Neural cell (in vitro differentiated cells): ENCODE results near the gene SIX5. TPM values are rescaled to one million over a fixed set of nuclear protein-coding genes. Genes with fewer than 3 reads are reported as not detected.

Experiments
- H2AFZ ChIP-seq: fragments of 200-600, 300-800 bp; sonication (generic), shearing (Covaris generic); 2 replicates; pipeline ENCODE4 v1.6.0; 2014; ENCODE audit warnings: low read depth, mild to moderate bottlenecking, antibody characterized with exemption, low read length, moderate library complexity
- H3F3A ChIP-seq: fragments of 200-600 bp; shearing (Covaris generic); 2 replicates; pipeline ENCODE4 v1.6.1; 2016; ENCODE audit warnings: mild to moderate bottlenecking, moderate library complexity, mixed read lengths, antibody characterized with exemption, low read length; ENCODE audit not compliant: insufficient read depth, poor library complexity, severe bottlenecking
- H3K27ac ChIP-seq: fragments of 200-600, 300-800 bp; sonication (generic), shearing (Covaris generic); 2 replicates; pipeline ENCODE4 v1.5.1; 2014; ENCODE audit warnings: mild to moderate bottlenecking, low read length, moderate library complexity
- H3K27me3 ChIP-seq: fragments of 300-800, 200-600 bp; sonication (generic), shearing (Covaris generic); 2 replicates; pipeline ENCODE4 v1.6.0; 2014; ENCODE audit warnings: mild to moderate bottlenecking, low read depth, low read length, moderate library complexity; ENCODE audit not compliant: insufficient read depth
- H3K36me3 ChIP-seq: fragments of 300-800, 200-600 bp; sonication (generic), shearing (Covaris generic); 2 replicates; pipeline ENCODE4 v1.5.1; 2014; ENCODE audit warnings: mild to moderate bottlenecking, antibody characterized with exemption, low read length, moderate library complexity; ENCODE audit not compliant: insufficient read depth
- H3K4me2 ChIP-seq: fragments of 300-800, 200-600 bp; sonication (generic), shearing (Covaris generic); 2 replicates; pipeline ENCODE4 v1.6.0; 2014; ENCODE audit warnings: mild to moderate bottlenecking, low read length
- H3K4me3 ChIP-seq: fragments of 300-800, 200-600 bp; sonication (generic), shearing (Covaris generic); 2 replicates; pipeline ENCODE4 v1.5.1; 2014; ENCODE audit warnings: mild to moderate bottlenecking, low read length, moderate library complexity
- H3K79me2 ChIP-seq: fragments of 200-600 bp; shearing (Covaris generic); replicated peaks from 2 replicates; pipeline ENCODE4 v1.6.0; 2014; ENCODE audit warnings: mild to moderate bottlenecking, low read length, moderate library complexity; ENCODE audit not compliant: insufficient read depth
- H3K9ac ChIP-seq: fragments of 300-800, 200-600 bp; sonication (generic), shearing (Covaris generic); 2 replicates; pipeline ENCODE4 v1.6.1; 2016; ENCODE audit warnings: mild to moderate bottlenecking, low read length, mixed read lengths
- H3K9me2 ChIP-seq: fragments of 200-600 bp; shearing (Covaris generic); 2 replicates; pipeline ENCODE4 v1.6.1; 2016; ENCODE audit warnings: mild to moderate bottlenecking, low read length, mixed read lengths; ENCODE audit not compliant: insufficient read depth
- H3K9me3 ChIP-seq: fragments of 200-600, 300-800 bp; sonication (generic), shearing (Covaris generic); 2 replicates; pipeline ENCODE4 v1.6.1; 2016; ENCODE audit warnings: mild to moderate bottlenecking, mixed run types, low read length, moderate library complexity, mixed read lengths
- H4K20me1 ChIP-seq: fragments of 200-600 bp; shearing (Covaris generic); 2 replicates; pipeline ENCODE4 v1.6.1; 2016; ENCODE audit warnings: mild to moderate bottlenecking, mixed run types; ENCODE audit not compliant: insufficient read depth
- EP300 ChIP-seq: fragments of 450-650 bp; conservative IDR thresholded peaks from 2 replicates; pipeline ENCODE4 v1.6.1; 2014; ENCODE audit warnings: antibody characterized with exemption, mild to moderate bottlenecking, moderate library complexity; ENCODE audit not compliant: poor library complexity, severe bottlenecking
- EZH2 ChIP-seq: fragments of 200-600, 300-800 bp; shearing (Covaris generic), sonication (generic); IDR thresholded peaks from 2 replicates; pipeline ENCODE4 v1.6.1; 2014; ENCODE audit warnings: antibody characterized with exemption, low read length, borderline replicate concordance, mild to moderate bottlenecking; ENCODE audit not compliant: insufficient read depth, poor library complexity, severe bottlenecking
- MXI1 ChIP-seq: fragments of 450-650 bp; conservative IDR thresholded peaks from 2 replicates; pipeline ENCODE4 v1.6.1; 2014; ENCODE audit warnings: antibody characterized with exemption, mild to moderate bottlenecking; ENCODE audit not compliant: poor library complexity, severe bottlenecking
- POLR2AphosphoS5 ChIP-seq: IDR thresholded peaks from 2 replicates; pipeline ENCODE4 v1.6.1; 2012
- RAD21 ChIP-seq: fragments of 450-650 bp; conservative IDR thresholded peaks from 2 replicates; pipeline ENCODE4 v1.6.1; 2014; ENCODE audit warnings: antibody characterized with exemption, mild to moderate bottlenecking, moderate library complexity
- SMC3 ChIP-seq: fragments of 450-650 bp; conservative IDR thresholded peaks from 2 replicates; pipeline ENCODE4 v1.6.1; 2014; ENCODE audit warnings: antibody characterized with exemption, mild to moderate bottlenecking, moderate library complexity; ENCODE audit not compliant: poor library complexity
- TAF1 ChIP-seq: IDR thresholded peaks from 2 replicates; pipeline ENCODE4 v1.6.1; 2012; ENCODE audit warnings: low read depth
- polyA plus RNA-seq: library from polyadenylated mRNA; depleted of rRNA; stranded (reverse); fragments of >200 nt; gene quantifications from 2 replicates; pipeline ENCODE4 v1.2.3, GENCODE V29; 2014
- TF ChIP-seq, protein P1 (sequence below): fragments of 450-650 bp; IDR thresholded peaks from 2 replicates; pipeline ENCODE4 v1.5.1; 2014; ENCODE audit warnings: antibody characterized with exemption, mild to moderate bottlenecking, moderate library complexity; ENCODE audit not compliant: poor library complexity, severe bottlenecking
- TF ChIP-seq, protein P2 (sequence below): IDR thresholded peaks from 2 replicates; pipeline ENCODE4 v1.6.1; 2012; ENCODE audit warnings: borderline replicate concordance

SIX5 gene
- polyA plus RNA-seq, 1 donor from 2014 or later = not detected

DNA sequence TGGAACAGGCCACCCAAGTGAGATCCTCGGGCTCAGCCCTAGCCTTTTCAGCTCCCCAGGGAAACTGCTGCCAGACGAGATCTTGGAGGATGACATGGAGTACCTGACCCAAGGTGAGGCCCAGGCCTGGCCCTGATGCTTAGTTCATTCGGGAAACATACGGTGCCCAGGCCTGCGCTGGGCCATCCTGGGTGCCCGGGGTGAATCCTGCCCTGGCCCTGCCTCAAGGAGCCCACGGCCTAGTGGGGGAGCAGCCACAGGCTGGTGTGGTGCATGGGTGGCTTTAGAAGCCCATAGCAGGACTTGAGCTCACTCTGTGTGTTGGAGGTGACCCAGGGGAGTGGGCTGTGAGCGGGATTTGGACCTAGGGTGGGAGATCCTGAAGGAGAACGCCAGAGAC, 10.1 kb downstream of the SIX5 start:
- Histone ChIP-seq H3K4me3 (no peak overlapping the region), H3K9ac (no peak overlapping the region), H3K79me2 (no peaks in the 10 kb centered on the region), H3K27ac (no peak overlapping the region), H3K27me3 (no peaks in the 10 kb centered on the region), H3K4me2 (no peak overlapping the region), H3F3A (no peaks in the 10 kb centered on the region), H3K36me3 (no peaks in the 10 kb centered on the region), H2AFZ (no peak overlapping the region), H3K9me3 (no peaks in the 10 kb centered on the region), H3K9me2 (no peaks in the 10 kb centered on the region), H4K20me1 (no peaks in the 10 kb centered on the region)
- TF ChIP-seq EZH2 (no peak), RAD21 (no peak), POLR2AphosphoS5 (no peak), TAF1 (no peak), SMC3 (no peak), EP300 (no peak), MXI1 (no peak)
- TF ChIP-seq, protein P1, sequence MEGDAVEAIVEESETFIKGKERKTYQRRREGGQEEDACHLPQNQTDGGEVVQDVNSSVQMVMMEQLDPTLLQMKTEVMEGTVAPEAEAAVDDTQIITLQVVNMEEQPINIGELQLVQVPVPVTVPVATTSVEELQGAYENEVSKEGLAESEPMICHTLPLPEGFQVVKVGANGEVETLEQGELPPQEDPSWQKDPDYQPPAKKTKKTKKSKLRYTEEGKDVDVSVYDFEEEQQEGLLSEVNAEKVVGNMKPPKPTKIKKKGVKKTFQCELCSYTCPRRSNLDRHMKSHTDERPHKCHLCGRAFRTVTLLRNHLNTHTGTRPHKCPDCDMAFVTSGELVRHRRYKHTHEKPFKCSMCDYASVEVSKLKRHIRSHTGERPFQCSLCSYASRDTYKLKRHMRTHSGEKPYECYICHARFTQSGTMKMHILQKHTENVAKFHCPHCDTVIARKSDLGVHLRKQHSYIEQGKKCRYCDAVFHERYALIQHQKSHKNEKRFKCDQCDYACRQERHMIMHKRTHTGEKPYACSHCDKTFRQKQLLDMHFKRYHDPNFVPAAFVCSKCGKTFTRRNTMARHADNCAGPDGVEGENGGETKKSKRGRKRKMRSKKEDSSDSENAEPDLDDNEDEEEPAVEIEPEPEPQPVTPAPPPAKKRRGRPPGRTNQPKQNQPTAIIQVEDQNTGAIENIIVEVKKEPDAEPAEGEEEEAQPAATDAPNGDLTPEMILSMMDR = no peak
- TF ChIP-seq, protein P2, sequence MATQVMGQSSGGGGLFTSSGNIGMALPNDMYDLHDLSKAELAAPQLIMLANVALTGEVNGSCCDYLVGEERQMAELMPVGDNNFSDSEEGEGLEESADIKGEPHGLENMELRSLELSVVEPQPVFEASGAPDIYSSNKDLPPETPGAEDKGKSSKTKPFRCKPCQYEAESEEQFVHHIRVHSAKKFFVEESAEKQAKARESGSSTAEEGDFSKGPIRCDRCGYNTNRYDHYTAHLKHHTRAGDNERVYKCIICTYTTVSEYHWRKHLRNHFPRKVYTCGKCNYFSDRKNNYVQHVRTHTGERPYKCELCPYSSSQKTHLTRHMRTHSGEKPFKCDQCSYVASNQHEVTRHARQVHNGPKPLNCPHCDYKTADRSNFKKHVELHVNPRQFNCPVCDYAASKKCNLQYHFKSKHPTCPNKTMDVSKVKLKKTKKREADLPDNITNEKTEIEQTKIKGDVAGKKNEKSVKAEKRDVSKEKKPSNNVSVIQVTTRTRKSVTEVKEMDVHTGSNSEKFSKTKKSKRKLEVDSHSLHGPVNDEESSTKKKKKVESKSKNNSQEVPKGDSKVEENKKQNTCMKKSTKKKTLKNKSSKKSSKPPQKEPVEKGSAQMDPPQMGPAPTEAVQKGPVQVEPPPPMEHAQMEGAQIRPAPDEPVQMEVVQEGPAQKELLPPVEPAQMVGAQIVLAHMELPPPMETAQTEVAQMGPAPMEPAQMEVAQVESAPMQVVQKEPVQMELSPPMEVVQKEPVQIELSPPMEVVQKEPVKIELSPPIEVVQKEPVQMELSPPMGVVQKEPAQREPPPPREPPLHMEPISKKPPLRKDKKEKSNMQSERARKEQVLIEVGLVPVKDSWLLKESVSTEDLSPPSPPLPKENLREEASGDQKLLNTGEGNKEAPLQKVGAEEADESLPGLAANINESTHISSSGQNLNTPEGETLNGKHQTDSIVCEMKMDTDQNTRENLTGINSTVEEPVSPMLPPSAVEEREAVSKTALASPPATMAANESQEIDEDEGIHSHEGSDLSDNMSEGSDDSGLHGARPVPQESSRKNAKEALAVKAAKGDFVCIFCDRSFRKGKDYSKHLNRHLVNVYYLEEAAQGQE = no peak

DNA sequence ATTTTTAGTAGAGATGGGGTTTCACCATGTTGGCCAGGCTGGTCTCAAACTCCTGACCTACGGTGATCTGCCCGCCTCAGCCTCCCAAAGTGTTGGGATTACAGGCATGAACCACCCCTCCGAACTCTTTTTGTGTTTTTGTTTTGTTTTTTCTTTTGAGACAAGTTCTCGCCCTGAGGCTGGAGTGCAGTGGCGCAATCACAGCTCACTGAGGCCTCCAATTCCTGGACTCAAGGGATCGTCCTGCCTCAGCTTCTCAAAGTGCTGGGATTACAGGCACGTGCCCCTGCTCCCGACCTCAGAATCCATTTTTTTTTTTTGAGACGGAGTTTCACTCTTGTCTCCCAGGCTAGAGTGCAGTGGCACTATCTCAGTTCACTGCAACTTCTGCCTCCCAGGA, 11.4 kb downstream of the SIX5 start:
- H3K9me2 ChIP-seq = no peaks in the 10 kb centered on the region
- no peak overlapping the region for H3K4me3 ChIP-seq
- no peaks in the 10 kb centered on the region for H3K9me3 ChIP-seq
- H2AFZ ChIP-seq = no peak overlapping the region
- H3K27ac ChIP-seq = no peak overlapping the region
- no peaks in the 10 kb centered on the region for H3K79me2 ChIP-seq
- H4K20me1 ChIP-seq = no peaks in the 10 kb centered on the region
- no peaks in the 10 kb centered on the region for H3K27me3 ChIP-seq
- no peak overlapping the region for H3K4me2 ChIP-seq
- H3K9ac ChIP-seq = no peak overlapping the region
- H3K36me3 ChIP-seq = no peaks in the 10 kb centered on the region
- TF ChIP-seq TAF1 (no peak), POLR2AphosphoS5 (no peak), EP300 (no peak)
- TF ChIP-seq, protein P1 = no peak
- no peaks in the 10 kb centered on the region for H3F3A ChIP-seq
